Lower leg skin (tissue), 4 donors: ENCODE data around the gene GLRA1. TPM values are rescaled to one million over a fixed set of nuclear protein-coding genes. Genes with fewer than 3 reads are reported as not detected.

Experiments
- DNase-seq, 2 donors: peaks; one replicate each; pipeline ENCODE4 v3.0.0-alpha.2; 2019; ENCODE audit warnings: low spot score in 2 of 2
- H3K4me3 ChIP-seq: fragments of 200-600 bp; sonication (generic); 2 replicates; pipeline ENCODE4 v1.5.1; 2017; ENCODE audit warnings: mild to moderate bottlenecking, low read depth; ENCODE audit not compliant: poor library complexity, severe bottlenecking
- POLR2A ChIP-seq, 2 donors: fragments of 450-650 bp; IDR thresholded peaks; one replicate each; pipeline ENCODE4 v1.6.1; 2016 to 2017; ENCODE audit warnings: antibody characterized with exemption in 2 of 2, mild to moderate bottlenecking in 1 of 2, moderate library complexity in 1 of 2
- whole genome bisulfite sequencing, 2 donors: methylation state at CpG; one replicate each; pipeline ENCODE4 v1.1.5; 2018; 5-methylcytosine and 5-hydroxymethylcytosine counted together
- intact Hi-C: fragments of 100-400 bp; cut with DNase I; formaldehyde crosslinking; loops from one replicate; pipeline ENCODE4 v1.15.0; 2023; ENCODE audit warnings: low total_unique reads
- total RNA-seq, 4 donors: library from RNA; depleted of rRNA; stranded (reverse); fragments of >200 nt; gene quantifications; one replicate each; pipeline ENCODE4 v1.1.0, GENCODE V29; 2016
- TF ChIP-seq, protein P1 (sequence below), 3 donors: fragments of 450-650 bp; IDR thresholded peaks; one replicate each; pipeline ENCODE4 v1.5.1; 2016; ENCODE audit warnings: antibody characterized with exemption in 3 of 3, mild to moderate bottlenecking in 3 of 3, moderate library complexity in 2 of 3

Gene GLRA1
- total RNA-seq, 4 donors from 2014 or later = not detected

DNA sequence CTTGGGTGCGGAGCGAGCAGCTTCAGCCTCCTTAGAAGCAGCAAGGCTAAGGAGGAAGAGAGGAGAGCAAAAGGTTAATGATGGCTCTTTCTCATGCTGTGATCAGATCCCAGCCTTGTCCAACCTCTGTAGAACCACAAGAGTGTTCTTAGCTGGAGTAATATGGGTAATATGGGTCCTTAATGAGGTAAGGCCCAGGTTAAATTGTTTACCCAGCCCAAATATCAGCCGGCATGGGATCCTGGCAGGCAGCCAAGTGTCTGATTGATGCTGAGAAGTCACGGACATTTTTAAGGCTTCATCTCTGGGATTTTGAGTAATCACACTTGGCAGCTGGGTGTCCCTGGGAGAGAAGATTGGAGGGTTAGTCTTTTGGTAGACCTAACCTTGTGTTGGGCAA lies 32.3 kb downstream of the GLRA1 start:
- no peak overlapping the region for H3K4me3 ChIP-seq
- TF ChIP-seq POLR2A (IDR thresholded peaks at IDR 0.05) = no peak
- TF ChIP-seq, protein P1, sequence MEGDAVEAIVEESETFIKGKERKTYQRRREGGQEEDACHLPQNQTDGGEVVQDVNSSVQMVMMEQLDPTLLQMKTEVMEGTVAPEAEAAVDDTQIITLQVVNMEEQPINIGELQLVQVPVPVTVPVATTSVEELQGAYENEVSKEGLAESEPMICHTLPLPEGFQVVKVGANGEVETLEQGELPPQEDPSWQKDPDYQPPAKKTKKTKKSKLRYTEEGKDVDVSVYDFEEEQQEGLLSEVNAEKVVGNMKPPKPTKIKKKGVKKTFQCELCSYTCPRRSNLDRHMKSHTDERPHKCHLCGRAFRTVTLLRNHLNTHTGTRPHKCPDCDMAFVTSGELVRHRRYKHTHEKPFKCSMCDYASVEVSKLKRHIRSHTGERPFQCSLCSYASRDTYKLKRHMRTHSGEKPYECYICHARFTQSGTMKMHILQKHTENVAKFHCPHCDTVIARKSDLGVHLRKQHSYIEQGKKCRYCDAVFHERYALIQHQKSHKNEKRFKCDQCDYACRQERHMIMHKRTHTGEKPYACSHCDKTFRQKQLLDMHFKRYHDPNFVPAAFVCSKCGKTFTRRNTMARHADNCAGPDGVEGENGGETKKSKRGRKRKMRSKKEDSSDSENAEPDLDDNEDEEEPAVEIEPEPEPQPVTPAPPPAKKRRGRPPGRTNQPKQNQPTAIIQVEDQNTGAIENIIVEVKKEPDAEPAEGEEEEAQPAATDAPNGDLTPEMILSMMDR (IDR thresholded peaks at IDR 0.05) = no peak
- no peak for DNase-seq
- WGBS, 2 donors = 61 to 62% methylated on average over 4 of the region's 4 CpGs
- intact Hi-C loops = no loop called here

GRCh38 chr5:151890299-151890698 lies 34.4 kb downstream of the GLRA1 start:
- no peak for DNase-seq
- 51 to 56% methylated on average over 3 of the region's 3 CpGs for WGBS, 2 donors
- TF ChIP-seq, protein P1 (IDR thresholded peaks at IDR 0.05) = no peak
- TF ChIP-seq POLR2A (IDR thresholded peaks at IDR 0.05) = no peak
- H3K4me3 ChIP-seq = no peak overlapping the region
- intact Hi-C loops = no loop called here

- H3K4me3 ChIP-seq = no peak overlapping the region
- no peak for DNase-seq
- intact Hi-C loops = no loop called here
- TF ChIP-seq POLR2A (IDR thresholded peaks at IDR 0.05) = no peak
- TF ChIP-seq, protein P1 (IDR thresholded peaks at IDR 0.05) = no peak
- 73% methylated on average over 6 of the region's 6 CpGs for WGBS, 2 donors
These were observed 35.0 kb downstream of the GLRA1 start for GRCh38 chr5:151889614-151890013.

DNA sequence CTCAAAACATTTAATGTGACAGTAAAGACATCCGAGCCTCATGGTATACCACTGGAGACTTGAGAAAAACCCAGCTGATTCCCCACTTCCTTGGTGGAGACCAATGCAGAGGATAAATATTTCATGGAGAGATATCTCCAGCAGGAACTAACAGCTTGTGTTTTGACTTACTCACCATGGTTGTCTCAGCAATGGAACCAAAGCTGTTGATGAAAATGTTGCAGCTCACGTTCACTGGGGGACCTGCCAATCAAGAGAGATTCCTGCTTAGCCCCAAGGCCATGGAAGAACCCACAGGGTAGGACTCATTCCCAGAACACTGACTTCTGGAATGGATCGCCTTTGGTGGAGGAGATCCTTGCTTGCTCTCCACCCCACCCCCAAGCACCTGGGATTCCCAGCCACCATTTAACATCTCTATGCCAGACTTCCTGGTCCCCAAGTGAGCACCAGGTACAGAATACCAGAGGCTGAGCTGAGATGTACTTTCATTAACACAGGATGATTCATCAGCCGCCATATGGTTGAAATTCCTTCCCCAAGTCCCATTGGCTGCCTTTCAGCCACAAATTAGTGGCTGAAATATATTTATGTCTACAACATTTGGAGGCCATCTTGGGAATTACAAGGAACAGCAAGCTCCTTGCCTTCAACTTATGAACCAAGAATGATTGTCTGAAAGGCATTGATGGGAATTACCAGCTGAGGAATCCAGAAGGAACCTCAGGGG lies 37.9 kb downstream of the GLRA1 start:
- DNase-seq = no peak
- TF ChIP-seq, protein P1 (IDR thresholded peaks at IDR 0.05) = no peak
- TF ChIP-seq POLR2A (IDR thresholded peaks at IDR 0.05) = no peak
- intact Hi-C loops = no loop called here
- no peak overlapping the region for H3K4me3 ChIP-seq
- 76 to 77% methylated on average over 4 of the region's 4 CpGs for WGBS, 2 donors

DNA sequence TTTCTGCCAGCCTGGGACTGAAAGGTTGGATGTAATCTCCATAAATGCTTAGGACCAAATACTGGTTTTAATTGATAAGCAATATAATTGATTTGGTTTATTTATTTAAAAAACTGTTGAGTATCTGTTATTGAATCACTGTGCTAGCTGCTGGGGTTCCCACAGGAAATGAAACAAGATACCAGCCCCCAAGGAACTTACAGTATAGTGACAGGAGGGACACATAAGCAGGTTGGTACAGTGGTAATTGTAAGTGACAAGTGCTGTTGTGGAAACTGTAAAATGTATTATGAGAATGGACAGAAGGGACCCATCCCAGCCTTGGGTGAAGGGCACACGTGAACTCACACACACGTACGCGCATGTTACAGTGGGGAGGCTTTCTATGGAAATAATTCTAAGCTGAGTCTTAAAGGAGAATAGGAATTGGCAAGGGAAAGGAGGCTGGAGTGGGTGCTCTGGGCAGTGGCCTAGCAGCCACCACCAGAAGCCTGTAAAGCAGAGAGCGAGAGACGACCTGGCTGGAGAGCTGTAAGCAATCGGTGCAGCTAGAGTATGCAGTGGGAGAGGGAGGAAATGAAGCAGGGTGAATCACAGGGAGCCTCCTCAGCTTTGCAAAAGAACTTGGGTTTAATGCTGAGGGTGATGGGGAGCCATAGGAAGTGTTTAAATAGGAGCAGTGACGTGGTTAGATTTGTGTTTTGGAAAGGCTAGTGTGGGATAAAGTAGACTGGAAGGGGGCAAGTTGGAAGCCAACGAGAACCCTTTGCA lies 39.3 kb downstream of the GLRA1 start:
- DNase-seq = no peak
- intact Hi-C loops = no loop called here
- 76 to 77% methylated on average over 9 of the region's 9 CpGs for WGBS, 2 donors
- no peak overlapping the region for H3K4me3 ChIP-seq
- TF ChIP-seq, protein P1 (IDR thresholded peaks at IDR 0.05) = no peak
- no peak for TF ChIP-seq POLR2A (IDR thresholded peaks at IDR 0.05)
